H9 (cell line): Measurements from ENCODE around the gene TTC27. TPM values are rescaled to one million over a fixed set of nuclear protein-coding genes. Genes with fewer than 3 reads are reported as not detected.

ENCODE experiments used
- DNase-seq: peaks from one replicate; pipeline ENCODE4 v3.0.0-alpha.2; 2017
- H2AFZ ChIP-seq: one replicate; pipeline ENCODE4 v1.6.1; 2013; ENCODE audit warnings: mild to moderate bottlenecking, low read length, control low read depth, moderate library complexity
- H2AK5ac ChIP-seq: 2 replicates; pipeline ENCODE4 v1.6.1; 2013; ENCODE audit warnings: low read length, control low read depth, mixed read lengths; ENCODE audit not compliant: insufficient read length
- H2BK120ac ChIP-seq: one replicate; pipeline ENCODE4 v1.6.1; 2013; ENCODE audit warnings: low read depth, mild to moderate bottlenecking, low read length, control low read depth, inconsistent platforms; ENCODE audit not compliant: poor library complexity, severe bottlenecking
- H2BK12ac ChIP-seq: 2 replicates; pipeline ENCODE4 v1.6.1; 2013; ENCODE audit warnings: low read length, control low read depth, mixed read lengths, low read depth; ENCODE audit not compliant: insufficient read length
- H2BK15ac ChIP-seq: 2 replicates; pipeline ENCODE4 v1.6.1; 2013; ENCODE audit warnings: low read depth, low read length, control low read depth
- H2BK20ac ChIP-seq: one replicate; pipeline ENCODE4 v1.6.1; 2013; ENCODE audit warnings: low read depth, mild to moderate bottlenecking, low read length, control low read depth, inconsistent platforms; ENCODE audit not compliant: poor library complexity, severe bottlenecking
- H2BK5ac ChIP-seq: 2 replicates; pipeline ENCODE4 v1.6.1; 2013; ENCODE audit warnings: low read length, control low read depth, mixed read lengths; ENCODE audit not compliant: insufficient read length
- H3K14ac ChIP-seq: 2 replicates; pipeline ENCODE4 v1.6.1; 2013; ENCODE audit warnings: low read length, control low read depth; ENCODE audit not compliant: insufficient read depth
- H3K18ac ChIP-seq: 2 replicates; pipeline ENCODE4 v1.6.1; 2013; ENCODE audit warnings: low read depth, mild to moderate bottlenecking, mixed read lengths, low read length, control low read depth; ENCODE audit not compliant: insufficient read length
- H3K23ac ChIP-seq: 2 replicates; pipeline ENCODE4 v1.6.1; 2013; ENCODE audit warnings: low read length, control low read depth, mixed read lengths, low read depth; ENCODE audit not compliant: insufficient read length
- H3K23me2 ChIP-seq: 2 replicates; pipeline ENCODE4 v1.6.1; 2013; ENCODE audit warnings: low read depth, mild to moderate bottlenecking, mixed read lengths, low read length, control low read depth; ENCODE audit not compliant: insufficient read length, poor library complexity, severe bottlenecking
- H3K27ac ChIP-seq: 2 replicates; pipeline ENCODE4 v1.5.1; 2013; ENCODE audit warnings: low read length, control low read depth, mixed read lengths, low read depth; ENCODE audit not compliant: insufficient read length
- H3K27me3 ChIP-seq: 2 replicates; pipeline ENCODE4 v1.6.1; 2013; ENCODE audit warnings: low read length, control low read depth, inconsistent platforms; ENCODE audit not compliant: insufficient read depth
- H3K4ac ChIP-seq: 2 replicates; pipeline ENCODE4 v1.6.1; 2013; ENCODE audit warnings: low read depth, mild to moderate bottlenecking, control low read depth, inconsistent platforms, low read length, moderate library complexity
- H3K4me1 ChIP-seq: 2 replicates; pipeline ENCODE4 v1.6.1; 2013; ENCODE audit warnings: low read length, control low read depth, inconsistent platforms; ENCODE audit not compliant: insufficient read depth
- H3K4me2 ChIP-seq: 2 replicates; pipeline ENCODE4 v1.6.1; 2013; ENCODE audit warnings: low read length, control low read depth, mixed read lengths; ENCODE audit not compliant: insufficient read length, insufficient read depth
- H3K56ac ChIP-seq: 2 replicates; pipeline ENCODE4 v1.6.1; 2013; ENCODE audit warnings: low read depth, mild to moderate bottlenecking, mixed read lengths, low read length, control low read depth; ENCODE audit not compliant: insufficient read length
- H3K79me1 ChIP-seq: 2 replicates; pipeline ENCODE4 v1.6.1; 2013; ENCODE audit warnings: low read depth, mild to moderate bottlenecking, moderate library complexity, low read length, control low read depth, inconsistent platforms; ENCODE audit not compliant: insufficient read depth, poor library complexity, severe bottlenecking
- H3K79me2 ChIP-seq: 2 replicates; pipeline ENCODE4 v1.6.1; 2013; ENCODE audit warnings: low read length, control low read depth, inconsistent platforms; ENCODE audit not compliant: insufficient read depth
- H3K9ac ChIP-seq: 2 replicates; pipeline ENCODE4 v1.6.1; 2013; ENCODE audit warnings: low read length, control low read depth, mixed read lengths; ENCODE audit not compliant: insufficient read length; ENCODE audit errors: extremely low read depth
- H3K9me3 ChIP-seq: one replicate; pipeline ENCODE4 v1.6.1; 2013; ENCODE audit warnings: low read depth, low read length, inconsistent platforms; ENCODE audit not compliant: control insufficient read depth
- H3T11ph ChIP-seq: one replicate; pipeline ENCODE4 v1.6.1; 2013; ENCODE audit warnings: mild to moderate bottlenecking, low read length, control low read depth, inconsistent platforms
- H4K20me1 ChIP-seq: one replicate; pipeline ENCODE4 v1.6.1; 2013; ENCODE audit not compliant: control insufficient read depth, insufficient read length, insufficient read depth
- H4K5ac ChIP-seq: 2 replicates; pipeline ENCODE4 v1.6.1; 2013; ENCODE audit warnings: low read depth, mild to moderate bottlenecking, mixed read lengths, low read length, control low read depth; ENCODE audit not compliant: insufficient read length
- H4K8ac ChIP-seq: replicated peaks from 2 replicates; pipeline ENCODE4 v1.6.1; 2013; ENCODE audit warnings: low read length, control low read depth, mixed read lengths, low read depth; ENCODE audit not compliant: insufficient read length
- H4K91ac ChIP-seq: 2 replicates; pipeline ENCODE4 v1.6.1; 2013; ENCODE audit warnings: low read depth, mild to moderate bottlenecking, moderate library complexity, mixed read lengths, low read length, control low read depth; ENCODE audit not compliant: insufficient read length
- H3K27ac Mint-ChIP-seq, 3 experiments: 2 replicates in 2 of 3; 3 replicates in 1 of 3; pipeline ENCODE4 v1.8.0; 2020 to 2021; ENCODE audit warnings: mixed read lengths in 3 of 3, mild to moderate bottlenecking in 1 of 3, moderate library complexity in 1 of 3
- H3K27me3 Mint-ChIP-seq: 2 replicates; pipeline ENCODE4 v1.8.0; 2021; ENCODE audit warnings: low read depth, mild to moderate bottlenecking, moderate library complexity, mixed read lengths
- H3K36me3 Mint-ChIP-seq, 3 experiments: 2 replicates in 2 of 3; 3 replicates in 1 of 3; pipeline ENCODE4 v1.8.0; 2020 to 2021; ENCODE audit warnings: low read depth in 3 of 3, mixed read lengths in 3 of 3; ENCODE audit not compliant: insufficient read depth in 1 of 3
- H3K4me1 Mint-ChIP-seq, 2 experiments: 2 replicates each; pipeline ENCODE4 v1.8.0; 2020; ENCODE audit warnings: mixed read lengths in 2 of 2
- H3K4me3 Mint-ChIP-seq, 2 experiments: 2 replicates in 1 of 2; 3 replicates in 1 of 2; pipeline ENCODE4 v1.8.0; 2020 to 2021; ENCODE audit warnings: mild to moderate bottlenecking in 2 of 2, mixed read lengths in 2 of 2, moderate library complexity in 1 of 2
- H3K9me3 Mint-ChIP-seq, 2 experiments: 2 replicates in 1 of 2; 3 replicates in 1 of 2; pipeline ENCODE4 v1.8.0; 2020; ENCODE audit warnings: mild to moderate bottlenecking in 2 of 2, mixed read lengths in 2 of 2, moderate library complexity in 1 of 2
- CTCF ChIP-seq: fragments of 200-600 bp; sonication (generic); conservative IDR thresholded peaks from 3 replicates; pipeline ENCODE4 v1.8.0; 2021; ENCODE audit warnings: antibody characterized with exemption, mild to moderate bottlenecking
- WGBS: extraction: QIAGEN DNeasy Blood & Tissue Kit; methylation state at CpG from one replicate; pipeline ENCODE4 v1.1.7; 2013; ENCODE audit warnings: missing lambda C conversion rate, low lambda C conversion rate, mixed read lengths; ENCODE audit not compliant: insufficient read length; ENCODE audit errors: extremely low coverage; 5-methylcytosine and 5-hydroxymethylcytosine counted together
- total RNA-seq: library from RNA; stranded (reverse); gene quantifications from 2 replicates; pipeline ENCODE4 v1.2.1, GENCODE V29; 2021

Gene TTC27
- total RNA-seq, 1 experiment from 2014 or later, result 26.0 TPM

- Histone ChIP-seq H2BK12ac (no peak overlapping the region), H3K79me2 (no peaks in the 10 kb centered on the region), H2BK120ac (no peak overlapping the region), H2BK15ac (no peak overlapping the region), H3K4ac (no peak overlapping the region), H3K9ac (no peak overlapping the region), H3K23ac (no peak overlapping the region), H4K5ac (no peak overlapping the region), H3K27me3 (no peaks in the 10 kb centered on the region), H3T11ph (no peak overlapping the region), H3K18ac (no peak overlapping the region), H3K4me1 (no peaks in the 10 kb centered on the region; the same call in 1 of the 2 replicates), H2AK5ac (no peak overlapping the region), H3K4me2 (no peak overlapping the region), H4K91ac (no peak overlapping the region), H3K9me3 (no peaks in the 10 kb centered on the region), H3K27ac (no peak overlapping the region), H3K14ac (no peak overlapping the region), H2AFZ (no peak overlapping the region), H4K20me1 (no peaks in the 10 kb centered on the region), H4K8ac (no peak overlapping the region), H2BK5ac (no peak overlapping the region), H3K23me2 (no peaks in the 10 kb centered on the region), H2BK20ac (no peak overlapping the region), H3K79me1 (no peaks in the 10 kb centered on the region), H3K56ac (no peak overlapping the region)
- no peak for TF ChIP-seq CTCF
- Mint-ChIP-seq H3K4me1 (peaks cover 9 to 10% of the 10 kb centered on the region in 2 experiments), H3K9me3 (peaks cover 0 to 6% of the 10 kb centered on the region in 2 experiments; a peak in 2 of 5 replicates), H3K36me3 (peaks cover 0 to 4% (median 0%) of the 10 kb centered on the region in 3 experiments; a peak in 1 of 7 replicates), H3K27me3 (no peaks in the 10 kb centered on the region; the same call in 1 of the 2 replicates), H3K27ac (no peak overlapping the region), H3K4me3 (no peak overlapping the region)
- WGBS, result no CpG with 5 or more reads among the region's 2 CpGs
- DNase-seq, result no peak
Measured at GRCh38 chr2:32833709-32834108, 205.9 kb downstream of the TTC27 start.
